Uterus (tissue), 2 donors: ENCODE data around the gene CLDN9.

Experiments
- POLR2A ChIP-seq, 2 donors: fragments of 450-650 bp; IDR thresholded peaks; one replicate each; pipeline ENCODE4 v1.6.1; 2016; ENCODE audit warnings: antibody characterized with exemption in 2 of 2, mild to moderate bottlenecking in 1 of 2, moderate library complexity in 1 of 2
- TF ChIP-seq, protein P1 (sequence below), 4 experiments: fragments of 200-600 bp in 2 of 4; fragments of 450-650 bp in 2 of 4; sonication (generic) in 2 of 4; IDR thresholded peaks; one replicate each; pipeline ENCODE4 v1.5.1; 2016 to 2019; ENCODE audit warnings: antibody characterized with exemption in 4 of 4, mild to moderate bottlenecking in 2 of 4, moderate library complexity in 1 of 4

DNA sequence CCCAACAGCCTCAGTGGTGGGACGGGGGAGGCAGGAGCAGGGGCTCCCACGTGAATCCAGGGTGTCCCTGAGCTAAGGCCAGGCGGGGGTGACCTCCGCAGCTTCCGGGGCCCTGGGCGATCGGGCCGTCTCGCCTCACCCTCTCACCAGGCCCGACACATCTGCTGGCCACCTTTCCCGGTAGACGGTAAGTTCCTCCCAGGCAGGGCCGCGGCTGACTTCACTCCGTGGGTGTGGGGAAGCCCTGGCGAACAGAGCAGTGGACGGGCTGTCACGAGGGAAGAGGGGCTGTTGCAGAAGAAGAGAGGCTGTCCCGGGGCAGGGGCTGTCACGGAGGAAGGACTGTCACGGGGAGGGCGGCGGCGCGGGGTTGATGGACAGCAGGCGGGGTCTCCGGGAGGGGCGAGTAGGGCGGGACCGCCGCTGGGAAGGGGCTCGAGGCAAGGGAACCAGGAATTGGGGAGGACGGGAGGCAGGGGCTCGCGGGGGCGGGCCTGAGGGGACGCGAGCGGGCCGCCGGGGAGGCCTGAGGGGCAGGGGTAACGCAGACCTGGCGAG lies 33.0 kb upstream of the CLDN9 start:
- TF ChIP-seq, protein P1, sequence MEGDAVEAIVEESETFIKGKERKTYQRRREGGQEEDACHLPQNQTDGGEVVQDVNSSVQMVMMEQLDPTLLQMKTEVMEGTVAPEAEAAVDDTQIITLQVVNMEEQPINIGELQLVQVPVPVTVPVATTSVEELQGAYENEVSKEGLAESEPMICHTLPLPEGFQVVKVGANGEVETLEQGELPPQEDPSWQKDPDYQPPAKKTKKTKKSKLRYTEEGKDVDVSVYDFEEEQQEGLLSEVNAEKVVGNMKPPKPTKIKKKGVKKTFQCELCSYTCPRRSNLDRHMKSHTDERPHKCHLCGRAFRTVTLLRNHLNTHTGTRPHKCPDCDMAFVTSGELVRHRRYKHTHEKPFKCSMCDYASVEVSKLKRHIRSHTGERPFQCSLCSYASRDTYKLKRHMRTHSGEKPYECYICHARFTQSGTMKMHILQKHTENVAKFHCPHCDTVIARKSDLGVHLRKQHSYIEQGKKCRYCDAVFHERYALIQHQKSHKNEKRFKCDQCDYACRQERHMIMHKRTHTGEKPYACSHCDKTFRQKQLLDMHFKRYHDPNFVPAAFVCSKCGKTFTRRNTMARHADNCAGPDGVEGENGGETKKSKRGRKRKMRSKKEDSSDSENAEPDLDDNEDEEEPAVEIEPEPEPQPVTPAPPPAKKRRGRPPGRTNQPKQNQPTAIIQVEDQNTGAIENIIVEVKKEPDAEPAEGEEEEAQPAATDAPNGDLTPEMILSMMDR (IDR thresholded peaks at IDR 0.05), result no peak
- TF ChIP-seq POLR2A (IDR thresholded peaks at IDR 0.05), result no peak
